ENCODE data around the gene FAM83F. TPM values are rescaled to one million over a fixed set of nuclear protein-coding genes. Genes with fewer than 3 reads are reported as not detected.

Gene FAM83F
- total and polyA plus RNA-seq, 2 donors (not counting 1 experiment from before 2014, with no cell fraction given) = 0.10 TPM; not detected in 1

- Mint-ChIP-seq H3K4me3 (no peak overlapping the region), H3K27me3 (peaks cover 26% of the 10 kb centered on the region), H3K4me1 (peaks cover 2% of the 10 kb centered on the region), H3K27ac (no peak overlapping the region), H3K9me3 (ENCODE audit: insufficient read depth) (no peaks in the 10 kb centered on the region)
- H3K4me2 ChIP-seq (replicated peaks; ENCODE audit: low read depth, low read length, poor library complexity, severe bottlenecking) = no peak overlapping the region
- no peaks in the 10 kb centered on the region for H3K79me2 ChIP-seq (ENCODE audit: control insufficient read depth, insufficient read depth, low read length)
- no peak overlapping the region for H3K9ac ChIP-seq (ENCODE audit: low read length)
- no peaks in the 10 kb centered on the region for H4K20me1 ChIP-seq (ENCODE audit: control insufficient read depth, insufficient read depth, low read length, poor library complexity, severe bottlenecking)
- H3K36me3 ChIP-seq (replicated peaks in 1 of 2; ENCODE audit: control extremely low read depth in 1 of 2, control insufficient read depth in 1 of 2, extremely low read depth in 1 of 2, insufficient read depth in 2 of 2, low read length in 1 of 2) = no peaks in the 10 kb centered on the region
- ATAC-seq (ENCODE audit: low read depth) = no peak
- ChIA-PET POLR2A (interaction anchor here (0.6 to 1.5 kb wide), 4 partner anchors 129 to 501 kb away, joined by 3 to 7 read pairs (median 4); no protein-coding TSS in a partner anchor), CTCF (interaction anchor here (0.6 to 6.0 kb wide), 19 partner anchors 9 to 1052 kb away, joined by 3 to 73 read pairs (median 5); partner anchors contain the start of genes RPL3 and RPS19BP1)
- peaks cover 0 to 40% (median 10%) of the 10 kb centered on the region in 4 experiments for H3K27me3 ChIP-seq (replicated peaks in 1 of 4; ENCODE audit: control extremely low read depth in 1 of 4, control insufficient read depth in 3 of 4, insufficient read depth in 4 of 4, low read length in 3 of 4)
- H2AFZ ChIP-seq (ENCODE audit: insufficient read depth, low read depth, low read length, poor library complexity, severe bottlenecking) = no peak overlapping the region
- no peak overlapping the region for H3K27ac ChIP-seq (ENCODE audit: low read length in 2 of 2)
- intact Hi-C loops (cut with micrococcal nuclease) = loop anchor here (1.0 to 5.0 kb wide), 4 partner anchors 414 to 865 kb away; no protein-coding TSS in a partner anchor
- peaks cover 0 to 5% of the 10 kb centered on the region in 2 donors for H3K4me1 ChIP-seq (ENCODE audit: control insufficient read depth in 2 of 2, insufficient read depth in 2 of 2, low read length in 2 of 2)
- 77% methylated on average over 5 of the region's 6 CpGs for WGBS (ENCODE audit: insufficient coverage)
- TF ChIP-seq EZH2 (IDR thresholded peaks at IDR 0.05; ENCODE audit: borderline replicate concordance, insufficient read depth, low read depth, low read length, poor library complexity, severe bottlenecking) (no peak), CTCF (IDR thresholded peaks at IDR 0.05) (no peak)
- DNase-seq = no peak
- no peak overlapping the region for H3K4me3 ChIP-seq (ENCODE audit: control extremely low read depth in 1 of 5, extremely low read depth in 1 of 5, insufficient read depth in 1 of 5, low read depth in 2 of 5, low read length in 4 of 5)
- no peaks in the 10 kb centered on the region for H3K9me3 ChIP-seq (ENCODE audit: control extremely low read depth in 1 of 3, control insufficient read depth in 2 of 3, insufficient read depth in 1 of 3, low read length in 2 of 3)
These were observed 41.4 kb downstream of the FAM83F start for GRCh38 chr22:40036126-40036525.

GRCh38 chr22:40036591-40037225, 42.0 kb downstream of the FAM83F start:
- Histone ChIP-seq H3K4me2 (replicated peaks; ENCODE audit: low read depth, low read length, poor library complexity, severe bottlenecking) (no peak overlapping the region), H3K36me3 (replicated peaks in 1 of 2; ENCODE audit: control extremely low read depth in 1 of 2, control insufficient read depth in 1 of 2, extremely low read depth in 1 of 2, insufficient read depth in 2 of 2, low read length in 1 of 2) (no peaks in the 10 kb centered on the region), H3K79me2 (ENCODE audit: control insufficient read depth, insufficient read depth, low read length) (no peaks in the 10 kb centered on the region), H3K4me3 (ENCODE audit: control extremely low read depth in 1 of 5, extremely low read depth in 1 of 5, insufficient read depth in 1 of 5, low read depth in 2 of 5, low read length in 4 of 5) (no peak overlapping the region), H3K9me3 (ENCODE audit: control extremely low read depth in 1 of 3, control insufficient read depth in 2 of 3, insufficient read depth in 1 of 3, low read length in 2 of 3) (no peaks in the 10 kb centered on the region), H3K27ac (ENCODE audit: low read length in 2 of 2) (no peak overlapping the region), H3K27me3 (replicated peaks in 1 of 4; ENCODE audit: control extremely low read depth in 1 of 4, control insufficient read depth in 3 of 4, insufficient read depth in 4 of 4, low read length in 3 of 4) (peaks cover 0 to 43% (median 10%) of the 10 kb centered on the region in 4 experiments), H4K20me1 (ENCODE audit: control insufficient read depth, insufficient read depth, low read length, poor library complexity, severe bottlenecking) (no peaks in the 10 kb centered on the region), H3K9ac (ENCODE audit: low read length) (no peak overlapping the region), H3K4me1 (ENCODE audit: control insufficient read depth in 2 of 2, insufficient read depth in 2 of 2, low read length in 2 of 2) (peaks cover 0 to 5% of the 10 kb centered on the region in 2 donors), H2AFZ (ENCODE audit: insufficient read depth, low read depth, low read length, poor library complexity, severe bottlenecking) (no peak overlapping the region)
- Mint-ChIP-seq H3K9me3 (ENCODE audit: insufficient read depth) (no peaks in the 10 kb centered on the region), H3K27me3 (peaks cover 26% of the 10 kb centered on the region), H3K4me3 (no peak overlapping the region), H3K4me1 (peaks cover 2% of the 10 kb centered on the region), H3K27ac (no peak overlapping the region)
- CTCF ChIA-PET = interaction anchor here (0.6 to 6.0 kb wide), 24 partner anchors 12 to 1052 kb away, joined by 3 to 73 read pairs (median 5); partner anchors contain the start of genes ATF4, RPL3 and RPS19BP1
- POLR2A ChIA-PET = interaction anchor here (0.6 to 1.5 kb wide), 4 partner anchors 128 to 502 kb away, joined by 3 to 7 read pairs (median 4); no protein-coding TSS in a partner anchor
- TF ChIP-seq EZH2 (IDR thresholded peaks at IDR 0.05; ENCODE audit: borderline replicate concordance, insufficient read depth, low read depth, low read length, poor library complexity, severe bottlenecking) (no peak), CTCF (IDR thresholded peaks at IDR 0.05) (peak; percentile 78)
- peak; percentile 88 for ATAC-seq (ENCODE audit: low read depth)
- WGBS (ENCODE audit: insufficient coverage) = 23% methylated on average over 10 of the region's 13 CpGs
- intact Hi-C loops (cut with micrococcal nuclease) = loop anchor here (1.0 to 5.0 kb wide), 4 partner anchors 414 to 866 kb away; no protein-coding TSS in a partner anchor
- DNase-seq = peak; percentile 73
